IMR-90 (cell line): ENCODE results near the gene TMEM214. TPM values are rescaled to one million over a fixed set of nuclear protein-coding genes. Genes with fewer than 3 reads are reported as not detected.

Source experiments
- ATAC-seq: fragments of 200-7000 bp; cut with Tn5 transposase; 2 replicates; pipeline ENCODE4 v1.9.1; 2020; ENCODE audit warnings: low read depth, mild to moderate bottlenecking, moderate library complexity
- BruUV-seq: library from RNA; stranded (reverse); fragments of 400-500 nt; replicated peaks from 2 replicates; lab custom pipeline; 2021; lab: Mats Ljungman, UMichigan
- CTCF ChIA-PET: fragments of 300-600 bp; formaldehyde crosslinking; extraction: SDS; loops from one replicate; lab custom pipeline; 2021; ENCODE audit warnings: antibody characterized with exemption; lab: Yijun Ruan, JAX
- POLR2A ChIA-PET: fragments of 300-600 bp; sonication (Branson Sonifier 250); formaldehyde crosslinking; loops from one replicate; lab custom pipeline; 2022; ENCODE audit warnings: antibody characterized with exemption; ENCODE audit not compliant: unreplicated experiment; lab: Charles Lee
- DNase-seq: peaks from one replicate; pipeline ENCODE4 v3.0.0; 2013
- H2AFZ ChIP-seq: replicated peaks from 2 replicates; pipeline ENCODE3; 2013; ENCODE audit warnings: low read length, mild to moderate bottlenecking; ENCODE audit not compliant: poor library complexity
- H2AK5ac ChIP-seq: 2 replicates; pipeline ENCODE4 v1.6.1; 2013; ENCODE audit warnings: low read depth, low read length, inconsistent platforms
- H2AK9ac ChIP-seq: replicated peaks from 2 replicates; pipeline ENCODE3; 2013; ENCODE audit warnings: mild to moderate bottlenecking, low read depth, low read length, moderate library complexity; ENCODE audit not compliant: poor library complexity
- H2BK120ac ChIP-seq: 2 replicates; pipeline ENCODE4 v1.6.1; 2013; ENCODE audit warnings: low read depth, low read length, inconsistent platforms
- H2BK15ac ChIP-seq: 3 replicates; pipeline ENCODE4 v1.6.1; 2013; ENCODE audit warnings: low read depth, low read length, inconsistent platforms
- H2BK20ac ChIP-seq: 2 replicates; pipeline ENCODE4 v1.6.1; 2013; ENCODE audit warnings: low read depth, mild to moderate bottlenecking, inconsistent platforms, low read length, moderate library complexity
- H2BK5ac ChIP-seq: 2 replicates; pipeline ENCODE4 v1.6.1; 2013; ENCODE audit warnings: mild to moderate bottlenecking, low read depth, low read length, inconsistent platforms; ENCODE audit not compliant: poor library complexity, severe bottlenecking
- H3K14ac ChIP-seq: replicated peaks from 2 replicates; pipeline ENCODE4 v1.6.1; 2013; ENCODE audit warnings: low read depth, low read length, inconsistent platforms
- H3K18ac ChIP-seq: 2 replicates; pipeline ENCODE4 v1.6.1; 2013; ENCODE audit warnings: low read depth, low read length, control low read depth
- H3K23ac ChIP-seq: 2 replicates; pipeline ENCODE4 v1.6.1; 2013; ENCODE audit warnings: low read depth, low read length, inconsistent platforms
- H3K27ac ChIP-seq: 2 replicates; pipeline ENCODE4 v1.5.1; 2013; ENCODE audit warnings: mild to moderate bottlenecking, control low read depth, low read length; ENCODE audit not compliant: insufficient read depth
- H3K27me3 ChIP-seq: 2 replicates; pipeline ENCODE4 v1.6.1; 2013; ENCODE audit warnings: low read length; ENCODE audit not compliant: control insufficient read depth, insufficient read depth
- H3K36me3 ChIP-seq: 2 replicates; pipeline ENCODE4 v1.6.1; 2013; ENCODE audit warnings: low read length, mixed read lengths; ENCODE audit not compliant: control insufficient read depth, insufficient read depth
- H3K4ac ChIP-seq: 2 replicates; pipeline ENCODE4 v1.6.1; 2013; ENCODE audit warnings: low read depth, low read length, inconsistent platforms
- H3K4me1 ChIP-seq: 2 replicates; pipeline ENCODE4 v1.6.1; 2013; ENCODE audit warnings: low read length, mixed read lengths; ENCODE audit not compliant: control insufficient read depth, insufficient read depth
- H3K4me2 ChIP-seq: 2 replicates; pipeline ENCODE4 v1.6.1; 2013; ENCODE audit warnings: low read depth, mild to moderate bottlenecking, control low read depth, low read length, moderate library complexity
- H3K4me3 ChIP-seq: 2 replicates; pipeline ENCODE4 v1.5.1; 2013; ENCODE audit warnings: low read depth, mild to moderate bottlenecking, control low read depth, low read length, moderate library complexity; ENCODE audit not compliant: insufficient read depth
- H3K56ac ChIP-seq: 2 replicates; pipeline ENCODE4 v1.6.1; 2013; ENCODE audit warnings: low read length, inconsistent platforms; ENCODE audit not compliant: insufficient read depth; ENCODE audit errors: extremely low read depth
- H3K79me1 ChIP-seq, 2 experiments: 2 replicates each; pipeline ENCODE4 v1.6.1; 2013; ENCODE audit warnings: low read length in 2 of 2, inconsistent platforms in 1 of 2, low read depth in 1 of 2
- H3K9ac ChIP-seq: 2 replicates; pipeline ENCODE4 v1.6.1; 2013; ENCODE audit warnings: low read depth, low read length, control low read depth
- H3K9me1 ChIP-seq: 2 replicates; pipeline ENCODE4 v1.6.1; 2013; ENCODE audit warnings: low read length, inconsistent platforms; ENCODE audit not compliant: insufficient read depth
- H3K9me3 ChIP-seq: 2 replicates; pipeline ENCODE4 v1.6.1; 2013; ENCODE audit warnings: low read length; ENCODE audit not compliant: control insufficient read depth, insufficient read depth
- H4K20me1 ChIP-seq: 2 replicates; pipeline ENCODE4 v1.6.1; 2013; ENCODE audit warnings: low read length, inconsistent platforms; ENCODE audit not compliant: insufficient read depth
- H4K5ac ChIP-seq: 2 replicates; pipeline ENCODE4 v1.6.1; 2013; ENCODE audit warnings: mild to moderate bottlenecking, low read depth, low read length, control low read depth
- H4K8ac ChIP-seq, 2 experiments: 2 replicates each; pipeline ENCODE4 v1.6.1; 2013; ENCODE audit warnings: low read depth in 2 of 2, low read length in 2 of 2, control low read depth in 1 of 2, inconsistent platforms in 1 of 2
- H4K91ac ChIP-seq: 2 replicates; pipeline ENCODE4 v1.6.1; 2013; ENCODE audit warnings: low read depth, low read length, inconsistent platforms; ENCODE audit not compliant: insufficient read depth
- MAFK ChIP-seq: IDR thresholded peaks from 2 replicates; pipeline ENCODE4 v1.6.1; 2012; ENCODE audit warnings: low read depth, low read length, improper control_type of control experiment
- MAZ ChIP-seq: IDR thresholded peaks from 2 replicates; pipeline ENCODE4 v1.6.1; 2012; ENCODE audit warnings: low read depth, mild to moderate bottlenecking, low read length, improper control_type of control experiment, moderate library complexity, borderline replicate concordance
- MXI1 ChIP-seq: IDR thresholded peaks from 2 replicates; pipeline ENCODE4 v1.6.1; 2012; ENCODE audit warnings: low read depth, mild to moderate bottlenecking, low read length, moderate library complexity, borderline replicate concordance
- NFE2L2 ChIP-seq: fragments of 150-350 bp; IDR thresholded peaks from 2 replicates; pipeline ENCODE4 v1.6.1; 2016; ENCODE audit warnings: low read depth, mild to moderate bottlenecking, low read length
- POLR2A ChIP-seq: IDR thresholded peaks from 2 replicates; pipeline ENCODE4 v1.6.1; 2012; ENCODE audit warnings: mild to moderate bottlenecking, low read depth, low read length
- RAD21 ChIP-seq: IDR thresholded peaks from 2 replicates; pipeline ENCODE4 v1.6.1; 2012; ENCODE audit warnings: low read length, improper control_type of control experiment
- RFX5 ChIP-seq: IDR thresholded peaks from 2 replicates; pipeline ENCODE4 v1.8.0; 2012; ENCODE audit warnings: low read depth, mild to moderate bottlenecking, low read length, moderate library complexity
- SMC3 ChIP-seq: fragments of 150-350 bp; IDR thresholded peaks from 2 replicates; pipeline ENCODE4 v1.6.1; 2016; ENCODE audit warnings: low read depth, mild to moderate bottlenecking, antibody characterized with exemption, low read length, moderate library complexity
- WGBS, 2 experiments: methylation state at CpG; one replicate each; pipeline versions ENCODE4 v1.1.5 to v1.1.7; 2013; ENCODE audit warnings: missing lambda C conversion rate in 2 of 2; ENCODE audit not compliant: insufficient read length in 1 of 2; ENCODE audit errors: extremely low coverage in 2 of 2; 5-methylcytosine and 5-hydroxymethylcytosine counted together
- dilution Hi-C: fragments of 300-500 bp; cut with HindIII; formaldehyde crosslinking; loops from one replicate; pipeline ENCODE4 v1.14.3; 2018; ENCODE audit warnings: low sequenced_read_pairs; ENCODE audit not compliant: unreplicated experiment
- in situ Hi-C: fragments of 300-500 bp; cut with MboI; formaldehyde crosslinking; loops from 3 replicates; pipeline ENCODE4 v1.14.3; 2019; ENCODE audit warnings: low sequenced_read_pairs, inconsistent platforms, mixed read lengths
- intact Hi-C: fragments of 100-400 bp; cut with micrococcal nuclease; formaldehyde crosslinking; loops from 2 replicates; pipeline ENCODE4 v1.10.0; 2022
- polyA plus RNA-seq, 3 experiments: library from polyadenylated mRNA; depleted of rRNA; stranded (reverse); fragments of >200 nt; gene quantifications; 2 replicates each; pipeline ENCODE4 v1.2.3, GENCODE V29; 2012; ENCODE audit warnings: low replicate concordance in 1 of 3
- total RNA-seq: library from RNA; depleted of rRNA; stranded (reverse); fragments of >200 nt; gene quantifications from 2 replicates; pipeline ENCODE4 v1.2.3, GENCODE V29; 2012
- TF ChIP-seq, protein P1 (sequence below): conservative IDR thresholded peaks from 2 replicates; pipeline ENCODE4 v1.5.1; 2012; ENCODE audit warnings: mild to moderate bottlenecking, low read depth, low read length, improper control_type of control experiment

The TMEM214 gene
- total and polyA plus RNA-seq, 2 of the 4 experiments (the other 2 are of a cell fraction): 32.1 to 121 TPM

DNA sequence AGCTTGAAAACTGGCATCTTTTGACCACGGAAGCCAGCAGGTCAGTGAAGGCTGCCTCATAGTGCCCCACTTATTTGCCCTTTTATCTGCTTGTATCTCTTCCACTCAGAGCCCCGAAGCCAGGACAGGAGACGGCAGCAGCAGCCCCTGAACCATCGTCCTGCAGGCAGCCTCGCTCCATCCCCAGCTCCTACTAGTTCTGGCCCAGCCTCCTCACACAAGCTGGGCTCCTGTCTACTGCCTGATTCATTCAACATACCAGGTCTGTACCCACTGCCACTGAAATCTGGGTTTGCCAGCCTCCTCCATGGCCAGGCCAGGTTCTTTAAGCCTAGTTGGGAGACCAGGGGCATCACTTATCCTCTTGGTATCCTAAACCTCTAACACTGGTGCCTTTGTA is 34.6 kb downstream of the TMEM214 start:
- Histone ChIP-seq H4K8ac (no peak overlapping the region), H4K20me1 (peaks cover 20% of the 10 kb centered on the region), H2BK5ac (no peak overlapping the region), H3K23ac (no peak overlapping the region), H4K91ac (no peak overlapping the region), H2BK20ac (no peak overlapping the region), H4K5ac (no peak overlapping the region), H3K9me1 (peaks cover 31% of the 10 kb centered on the region; the same call in 1 of the 2 replicates), H3K14ac (no peak overlapping the region), H3K18ac (no peak overlapping the region), H3K27me3 (no peaks in the 10 kb centered on the region), H3K36me3 (peaks cover 35% of the 10 kb centered on the region), H3K4ac (no peak overlapping the region), H2AK5ac (no peak overlapping the region), H2BK120ac (no peak overlapping the region), H3K4me3 (no peak overlapping the region), H2BK15ac (no peak overlapping the region), H3K56ac (no peak overlapping the region), H3K4me2 (no peak overlapping the region), H2AFZ (no peak overlapping the region), H3K9me3 (no peaks in the 10 kb centered on the region), H3K4me1 (peaks cover 18% of the 10 kb centered on the region; the same call in 1 of the 2 replicates), H3K27ac (no peak overlapping the region), H2AK9ac (no peak overlapping the region), H3K79me1 (peaks cover 58 to 81% of the 10 kb centered on the region in 2 experiments), H3K9ac (no peak overlapping the region)
- WGBS, 2 experiments: 94% methylated on average over 3 of the region's 5 CpGs; no CpG with 5 or more reads in 1 of the 2 experiments
- dilution Hi-C loops: no loop called here
- DNase-seq (no peak), ATAC-seq (no peak)
- ChIA-PET POLR2A (interaction anchor here (1.3 kb wide), 1 partner anchor 9 kb away, joined by 3 read pairs; no protein-coding TSS in a partner anchor), CTCF (no interaction called here)
- BruUV-seq: no TSS peak
- intact Hi-C loops: no loop called here
- no peak for TF ChIP-seq SMC3
- no peak for TF ChIP-seq MAZ
- no peak for TF ChIP-seq POLR2A
- TF ChIP-seq RFX5: no peak
- TF ChIP-seq MXI1: no peak
- TF ChIP-seq NFE2L2: no peak
- no peak for TF ChIP-seq MAFK
- TF ChIP-seq, protein P1, sequence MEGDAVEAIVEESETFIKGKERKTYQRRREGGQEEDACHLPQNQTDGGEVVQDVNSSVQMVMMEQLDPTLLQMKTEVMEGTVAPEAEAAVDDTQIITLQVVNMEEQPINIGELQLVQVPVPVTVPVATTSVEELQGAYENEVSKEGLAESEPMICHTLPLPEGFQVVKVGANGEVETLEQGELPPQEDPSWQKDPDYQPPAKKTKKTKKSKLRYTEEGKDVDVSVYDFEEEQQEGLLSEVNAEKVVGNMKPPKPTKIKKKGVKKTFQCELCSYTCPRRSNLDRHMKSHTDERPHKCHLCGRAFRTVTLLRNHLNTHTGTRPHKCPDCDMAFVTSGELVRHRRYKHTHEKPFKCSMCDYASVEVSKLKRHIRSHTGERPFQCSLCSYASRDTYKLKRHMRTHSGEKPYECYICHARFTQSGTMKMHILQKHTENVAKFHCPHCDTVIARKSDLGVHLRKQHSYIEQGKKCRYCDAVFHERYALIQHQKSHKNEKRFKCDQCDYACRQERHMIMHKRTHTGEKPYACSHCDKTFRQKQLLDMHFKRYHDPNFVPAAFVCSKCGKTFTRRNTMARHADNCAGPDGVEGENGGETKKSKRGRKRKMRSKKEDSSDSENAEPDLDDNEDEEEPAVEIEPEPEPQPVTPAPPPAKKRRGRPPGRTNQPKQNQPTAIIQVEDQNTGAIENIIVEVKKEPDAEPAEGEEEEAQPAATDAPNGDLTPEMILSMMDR: no peak
- no peak for TF ChIP-seq RAD21
- in situ Hi-C loops: no loop called here
